ENCODE results near the gene OXCT2. TPM values are rescaled to one million over a fixed set of nuclear protein-coding genes. Genes with fewer than 3 reads are reported as not detected.
A peak's percentile ranks its signal among the peaks of the same experiment; 100 is the strongest.

The OXCT2 gene
- polyA plus RNA-seq, 1 donor (not counting 4 experiments of a cell fraction or from before 2014, with no cell fraction given): not detected

- H3K36me3 ChIP-seq (ENCODE audit: control insufficient read depth in 2 of 2, extremely low read depth in 1 of 2, insufficient read depth in 2 of 2, low read length in 2 of 2): no peaks in the 10 kb centered on the region
- no peak for FAIRE-seq
- H3K9ac ChIP-seq (ENCODE audit: control insufficient read depth, extremely low read depth, insufficient read depth, low read length): no peak overlapping the region
- TF ChIP-seq CTCF (optimal IDR thresholded peaks at IDR 0.05 in 1 of 3, IDR thresholded peaks at IDR 0.05 in 1 of 3, conservative IDR thresholded peaks at IDR 0.05 in 1 of 3; ENCODE audit: extremely low read depth in 1 of 3, insufficient read depth in 2 of 3, low read length in 3 of 3) (no peak), EZH2 (IDR thresholded peaks at IDR 0.05; ENCODE audit: low read length) (no peak)
- DNase-seq (ENCODE audit: low read depth, low spot score): no peak
- dilution Hi-C loops (cut with MboI; ENCODE audit: extremely low pct_ligation_motif_present, low sequenced_read_pairs): no loop called here
- peaks cover 12% of the 10 kb centered on the region for H3K27me3 ChIP-seq (ENCODE audit: control insufficient read depth, extremely low read depth, insufficient read depth, low read length)
- H3K4me1 ChIP-seq (ENCODE audit: control insufficient read depth, extremely low read depth, insufficient read depth, low read length): peaks cover 4% of the 10 kb centered on the region
- H3K4me2 ChIP-seq (ENCODE audit: control insufficient read depth, extremely low read depth, insufficient read depth, low read depth, low read length): no peak overlapping the region
- H3K4me3 ChIP-seq (ENCODE audit: control insufficient read depth in 2 of 3, extremely low read depth in 1 of 3, insufficient read depth in 2 of 3, low read depth in 1 of 3, low read length in 3 of 3): no peak overlapping the region
- H3K9me3 ChIP-seq (ENCODE audit: control insufficient read depth, low read depth, low read length): no peaks in the 10 kb centered on the region
- no peaks in the 10 kb centered on the region for H3K79me2 ChIP-seq (ENCODE audit: control insufficient read depth, insufficient read depth, low read length)
- H4K20me1 ChIP-seq (ENCODE audit: control insufficient read depth, extremely low read depth, insufficient read depth, low read length): no peaks in the 10 kb centered on the region
- no peaks in the 10 kb centered on the region for H3K9me1 ChIP-seq (ENCODE audit: control insufficient read depth, extremely low read depth, insufficient read depth, low read length)
- no peak overlapping the region for H2AFZ ChIP-seq (ENCODE audit: control insufficient read depth, low read length)
- no peak overlapping the region for H3K27ac ChIP-seq (ENCODE audit: control insufficient read depth, insufficient read depth, low read length)
Observed at GRCh38 chr1:39726600-39726999, 44.5 kb downstream of the OXCT2 start.

GRCh38 chr1:39722495-39722894 is 48.7 kb downstream of the OXCT2 start:
- H3K4me1 ChIP-seq (ENCODE audit: control insufficient read depth, extremely low read depth, insufficient read depth, low read length): peaks cover 4% of the 10 kb centered on the region
- no peaks in the 10 kb centered on the region for H3K9me3 ChIP-seq (ENCODE audit: control insufficient read depth, low read depth, low read length)
- peaks cover 8% of the 10 kb centered on the region for H3K27me3 ChIP-seq (ENCODE audit: control insufficient read depth, extremely low read depth, insufficient read depth, low read length)
- H2AFZ ChIP-seq (ENCODE audit: control insufficient read depth, low read length): no peak overlapping the region
- H3K9me1 ChIP-seq (ENCODE audit: control insufficient read depth, extremely low read depth, insufficient read depth, low read length): no peaks in the 10 kb centered on the region
- TF ChIP-seq EZH2 (IDR thresholded peaks at IDR 0.05; ENCODE audit: low read length) (no peak), CTCF (optimal IDR thresholded peaks at IDR 0.05 in 1 of 3, IDR thresholded peaks at IDR 0.05 in 1 of 3, conservative IDR thresholded peaks at IDR 0.05 in 1 of 3; ENCODE audit: extremely low read depth in 1 of 3, insufficient read depth in 2 of 3, low read length in 3 of 3) (no peak)
- H3K9ac ChIP-seq (ENCODE audit: control insufficient read depth, extremely low read depth, insufficient read depth, low read length): no peak overlapping the region
- FAIRE-seq (peak; percentile 71), DNase-seq (ENCODE audit: low read depth, low spot score) (no peak)
- H3K4me3 ChIP-seq (ENCODE audit: control insufficient read depth in 2 of 3, extremely low read depth in 1 of 3, insufficient read depth in 2 of 3, low read depth in 1 of 3, low read length in 3 of 3): no peak overlapping the region
- no peaks in the 10 kb centered on the region for H3K36me3 ChIP-seq (ENCODE audit: control insufficient read depth in 2 of 2, extremely low read depth in 1 of 2, insufficient read depth in 2 of 2, low read length in 2 of 2)
- dilution Hi-C loops (cut with MboI; ENCODE audit: extremely low pct_ligation_motif_present, low sequenced_read_pairs): no loop called here
- H3K4me2 ChIP-seq (ENCODE audit: control insufficient read depth, extremely low read depth, insufficient read depth, low read depth, low read length): no peak overlapping the region
- H4K20me1 ChIP-seq (ENCODE audit: control insufficient read depth, extremely low read depth, insufficient read depth, low read length): no peaks in the 10 kb centered on the region
- H3K79me2 ChIP-seq (ENCODE audit: control insufficient read depth, insufficient read depth, low read length): no peaks in the 10 kb centered on the region
- H3K27ac ChIP-seq (ENCODE audit: control insufficient read depth, insufficient read depth, low read length): no peak overlapping the region

All from keratinocyte (primary cell).